ENCODE results near the gene PTPRS. TPM values are rescaled to one million over a fixed set of nuclear protein-coding genes. Genes with fewer than 3 reads are reported as not detected.

PTPRS gene
- total and polyA plus RNA-seq, 2 donors (not counting 3 experiments of a cell fraction or from before 2014, with no cell fraction given), result 10.1 to 16.1 TPM

DNA sequence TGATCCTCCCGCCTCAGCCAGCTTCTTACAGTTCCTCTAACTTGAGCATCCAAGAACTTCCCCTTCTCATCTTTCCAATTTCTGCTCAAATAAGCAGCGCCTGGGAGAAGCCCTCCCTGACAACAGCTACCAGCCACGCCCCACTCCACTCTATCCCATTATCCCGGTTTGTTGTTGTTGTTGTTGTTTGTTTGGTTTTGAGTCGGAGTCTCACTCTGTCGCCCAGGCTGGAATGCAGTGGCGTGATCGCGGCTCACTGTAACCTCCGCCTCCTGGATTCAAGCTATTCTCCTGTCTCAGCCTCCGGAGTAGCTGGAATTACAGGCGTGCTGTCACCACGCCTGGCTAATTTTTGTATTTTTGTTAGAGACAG lies 822 bp upstream of the PTPRS start:
- H3K4me2 ChIP-seq (ENCODE audit: insufficient read depth, low read length), result no peak overlapping the region
- no peak overlapping the region for H2AFZ ChIP-seq (ENCODE audit: low read depth, low read length)
- no peaks in the 10 kb centered on the region for H3K79me2 ChIP-seq (ENCODE audit: control insufficient read depth, insufficient read depth, low read length)
- no peaks in the 10 kb centered on the region for H3K9me3 ChIP-seq (replicated peaks; ENCODE audit: control insufficient read depth, insufficient read depth, low read length)
- H3K27ac ChIP-seq (ENCODE audit: insufficient read depth, low read depth, low read length), result no peak overlapping the region
- H3K4me1 ChIP-seq (ENCODE audit: control insufficient read depth, extremely low read depth, insufficient read depth, low read length), result peaks cover 11% of the 10 kb centered on the region
- TF ChIP-seq MYC (IDR thresholded peaks at IDR 0.05; ENCODE audit: low read depth, low read length) (no peak), GATA2 (IDR thresholded peaks at IDR 0.05; ENCODE audit: insufficient read depth, insufficient read length, low read depth, low read length) (no peak), POLR2AphosphoS5 (IDR thresholded peaks at IDR 0.05; ENCODE audit: insufficient read depth, low read depth, low read length) (no peak), EZH2 (IDR thresholded peaks at IDR 0.05; ENCODE audit: borderline replicate concordance, low read depth, low read length, severe bottlenecking) (no peak), JUN (IDR thresholded peaks at IDR 0.05; ENCODE audit: borderline replicate concordance, insufficient read depth, insufficient read length, low read depth) (no peak), FOS (IDR thresholded peaks at IDR 0.05; ENCODE audit: borderline replicate concordance, insufficient read depth, low read length) (no peak), POLR2A (IDR thresholded peaks at IDR 0.05; ENCODE audit: low read depth, low read length) (no peak)
- TF ChIP-seq, protein P1, sequence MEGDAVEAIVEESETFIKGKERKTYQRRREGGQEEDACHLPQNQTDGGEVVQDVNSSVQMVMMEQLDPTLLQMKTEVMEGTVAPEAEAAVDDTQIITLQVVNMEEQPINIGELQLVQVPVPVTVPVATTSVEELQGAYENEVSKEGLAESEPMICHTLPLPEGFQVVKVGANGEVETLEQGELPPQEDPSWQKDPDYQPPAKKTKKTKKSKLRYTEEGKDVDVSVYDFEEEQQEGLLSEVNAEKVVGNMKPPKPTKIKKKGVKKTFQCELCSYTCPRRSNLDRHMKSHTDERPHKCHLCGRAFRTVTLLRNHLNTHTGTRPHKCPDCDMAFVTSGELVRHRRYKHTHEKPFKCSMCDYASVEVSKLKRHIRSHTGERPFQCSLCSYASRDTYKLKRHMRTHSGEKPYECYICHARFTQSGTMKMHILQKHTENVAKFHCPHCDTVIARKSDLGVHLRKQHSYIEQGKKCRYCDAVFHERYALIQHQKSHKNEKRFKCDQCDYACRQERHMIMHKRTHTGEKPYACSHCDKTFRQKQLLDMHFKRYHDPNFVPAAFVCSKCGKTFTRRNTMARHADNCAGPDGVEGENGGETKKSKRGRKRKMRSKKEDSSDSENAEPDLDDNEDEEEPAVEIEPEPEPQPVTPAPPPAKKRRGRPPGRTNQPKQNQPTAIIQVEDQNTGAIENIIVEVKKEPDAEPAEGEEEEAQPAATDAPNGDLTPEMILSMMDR (IDR thresholded peaks at IDR 0.05; ENCODE audit: extremely low read depth in 1 of 2, insufficient read depth in 1 of 2, low read depth in 1 of 2, low read length in 2 of 2), result no peak
- TF ChIP-seq, protein P2, sequence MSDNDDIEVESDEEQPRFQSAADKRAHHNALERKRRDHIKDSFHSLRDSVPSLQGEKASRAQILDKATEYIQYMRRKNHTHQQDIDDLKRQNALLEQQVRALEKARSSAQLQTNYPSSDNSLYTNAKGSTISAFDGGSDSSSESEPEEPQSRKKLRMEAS (IDR thresholded peaks at IDR 0.05; ENCODE audit: insufficient read depth, insufficient read length), result no peak
- ChIA-PET POLR2A (no interaction called here), CTCF (no interaction called here)
- H3K36me3 ChIP-seq (ENCODE audit: control insufficient read depth in 2 of 2, extremely low read depth in 1 of 2, insufficient read depth in 2 of 2, low read length in 2 of 2), result no peaks in the 10 kb centered on the region
- dilution Hi-C loops (cut with MboI; ENCODE audit: extremely low pct_ligation_motif_present, low sequenced_read_pairs) (loop anchor here (10.0 kb wide), 1 partner anchor 87 kb away; no protein-coding TSS in a partner anchor), intact Hi-C loops (cut with micrococcal nuclease) (no loop called here)
- no peaks in the 10 kb centered on the region for H4K20me1 ChIP-seq (replicated peaks; ENCODE audit: control insufficient read depth, extremely low read depth, insufficient read depth, low read length)
- DNase-seq (ENCODE audit: low read depth, low spot score) (no peak), FAIRE-seq (no peak)
- no peak overlapping the region for H3K4me3 ChIP-seq (replicated peaks in 1 of 3; ENCODE audit: insufficient read depth in 1 of 3, low read depth in 1 of 3, low read length in 3 of 3)
- no peak overlapping the region for H3K9ac ChIP-seq (replicated peaks; ENCODE audit: extremely low read depth, insufficient read depth, low read length)
- BruUV-seq (replicated peaks), result no TSS peak
- H3K9me1 ChIP-seq (replicated peaks; ENCODE audit: control insufficient read depth, extremely low read depth, insufficient read depth, low read length), result no peaks in the 10 kb centered on the region
- H3K27me3 ChIP-seq (ENCODE audit: control insufficient read depth in 2 of 2, insufficient read depth in 2 of 2, low read length in 2 of 2), result peaks cover 14 to 22% of the 10 kb centered on the region in 2 experiments

Data from endothelial cell of umbilical vein (primary cell).